BLaER1 treated with 17β-estradiol and CSF1 and Interleukin-3, amounts not matched to agents 10 nM and 100 nM (cell line): Measurements from ENCODE around the gene TFF2.

ENCODE experiments used
- H3K27ac ChIP-seq, 11 experiments: shearing (Covaris generic); formaldehyde crosslinking; 2 replicates each; pipeline ENCODE4 v1.8.1; 2022
- H3K27me3 ChIP-seq, 11 experiments: shearing (Covaris generic); formaldehyde crosslinking; 2 replicates each; pipeline ENCODE4 v1.8.1; 2022
- H3K36me3 ChIP-seq, 11 experiments: shearing (Covaris generic); formaldehyde crosslinking; 2 replicates each; pipeline ENCODE4 v1.8.1; 2022
- H3K4me1 ChIP-seq, 10 experiments: shearing (Covaris generic); formaldehyde crosslinking; 2 replicates each; pipeline ENCODE4 v1.8.1; 2022
- H3K4me2 ChIP-seq, 11 experiments: shearing (Covaris generic); formaldehyde crosslinking; 2 replicates each; pipeline ENCODE4 v1.8.1; 2022
- H3K4me3 ChIP-seq, 10 experiments: shearing (Covaris generic); formaldehyde crosslinking; 2 replicates each; pipeline ENCODE4 v1.8.1; 2022
- H3K9ac ChIP-seq, 11 experiments: shearing (Covaris generic); formaldehyde crosslinking; 2 replicates each; pipeline ENCODE4 v1.8.1; 2022
- H3K9me3 ChIP-seq, 11 experiments: shearing (Covaris generic); formaldehyde crosslinking; replicated peaks in 1 of 11; 2 replicates each; pipeline ENCODE4 v1.8.1; 2022
- H4K20me1 ChIP-seq, 11 experiments: shearing (Covaris generic); formaldehyde crosslinking; 2 replicates each; pipeline ENCODE4 v1.8.1; 2022
- Cebpa-rat ChIP-seq, 11 experiments: shearing (Covaris generic); IDR thresholded peaks; 2 replicates each; pipeline ENCODE4 v1.8.1; 2022

The TFF2 gene

DNA sequence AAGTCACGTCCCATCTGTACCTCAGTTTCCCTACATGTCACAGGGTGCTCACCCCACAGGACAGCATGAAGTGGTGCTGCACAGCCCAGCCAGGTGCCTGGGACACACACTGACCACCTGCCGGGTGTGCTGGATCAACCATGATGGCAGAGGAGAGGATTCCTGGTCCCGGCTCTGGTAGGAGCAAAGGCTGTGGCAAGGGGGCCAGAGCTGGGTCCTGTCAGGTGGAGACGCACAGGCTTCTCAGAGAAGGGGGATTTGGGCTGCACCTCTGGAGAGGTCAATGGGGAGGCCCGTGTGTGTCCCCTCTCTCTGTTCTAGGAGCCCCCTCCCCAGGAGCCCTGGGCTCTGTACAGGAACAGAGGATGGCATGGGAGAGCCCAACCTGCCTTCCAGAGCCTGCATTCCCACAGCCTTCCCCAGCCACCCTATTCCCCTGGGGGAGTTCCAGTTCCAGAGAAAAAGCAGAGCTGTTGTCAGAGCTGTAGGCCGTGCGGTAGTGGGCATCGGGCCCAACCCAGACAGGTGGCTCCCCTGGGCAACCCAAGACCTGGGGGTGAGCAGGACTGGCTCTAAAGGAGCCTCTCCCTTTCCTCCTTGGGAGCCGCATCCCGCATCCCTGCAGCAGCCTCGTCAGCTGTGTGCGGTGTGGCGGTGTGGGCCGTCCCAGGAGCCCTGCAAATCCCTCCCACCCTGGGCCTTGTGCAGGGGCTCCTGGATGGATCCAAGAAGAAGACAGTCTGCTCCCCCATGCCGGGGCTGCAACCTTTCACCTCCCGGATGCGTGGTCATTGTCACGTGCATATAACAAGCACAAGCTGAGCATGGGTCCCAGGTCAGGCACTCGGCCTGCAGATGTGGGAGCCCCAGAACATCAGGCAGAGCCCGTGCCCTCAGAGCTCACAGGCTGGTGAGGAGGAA lies 32.7 kb downstream of the TFF2 start:
- TF ChIP-seq Cebpa-rat (IDR thresholded peaks at IDR 0.05) = no peak
- Histone ChIP-seq H3K4me2 (peak overlapping the region; percentile 10 to 94 (median 84); a peak in 19 of 22 replicates), H3K4me3 (no peak overlapping the region), H3K27me3 (peaks cover 0 to 13% (median 0%) of the 10 kb centered on the region in 11 experiments; a peak in 6 of 22 replicates), H3K9me3 (no peaks in the 10 kb centered on the region), H3K27ac (peak overlapping the region in 5 of 11 experiments; percentile 23 to 85 (median 83); a peak in 9 of 22 replicates), H3K9ac (peak overlapping the region in 3 of 11 experiments; percentile 69 to 75 (median 72); a peak in 4 of 22 replicates), H3K36me3 (no peaks in the 10 kb centered on the region), H3K4me1 (peaks cover 25 to 84% (median 72%) of the 10 kb centered on the region in 10 experiments), H4K20me1 (no peaks in the 10 kb centered on the region; a peak in 1 of 22 replicates)

DNA sequence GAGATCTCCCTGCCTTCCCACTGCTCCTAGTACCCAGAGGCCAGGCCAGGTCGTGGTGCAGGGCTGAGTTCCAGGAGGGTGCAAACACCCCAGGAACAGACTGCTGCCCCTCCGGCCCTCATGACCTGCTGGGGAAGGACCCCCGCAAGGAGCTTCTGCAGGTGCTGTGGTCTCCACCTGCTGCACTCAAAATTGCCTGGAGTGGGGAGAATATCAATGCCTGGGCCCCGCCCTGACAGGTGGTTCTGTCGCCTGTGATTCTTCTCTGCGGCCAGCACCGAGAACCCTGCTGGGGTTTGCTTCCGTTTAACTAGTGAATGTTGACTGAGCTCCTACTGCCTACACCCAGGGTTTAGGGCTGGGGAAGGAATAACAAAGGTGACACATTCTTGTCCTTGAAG lies 33.5 kb downstream of the TFF2 start:
- peak overlapping the region in 10 of 11 experiments; percentile 12 to 94 (median 85); a peak in 18 of 22 replicates for H3K4me2 ChIP-seq
- H3K27me3 ChIP-seq = peaks cover 0 to 20% (median 0%) of the 10 kb centered on the region in 11 experiments; a peak in 7 of 22 replicates
- peaks cover 25 to 91% (median 79%) of the 10 kb centered on the region in 10 experiments for H3K4me1 ChIP-seq
- no peaks in the 10 kb centered on the region; a peak in 1 of 22 replicates for H4K20me1 ChIP-seq
- TF ChIP-seq Cebpa-rat (IDR thresholded peaks at IDR 0.05) = no peak
- H3K9ac ChIP-seq = peak overlapping the region in 3 of 11 experiments; percentile 27 to 69 (median 41); a peak in 3 of 22 replicates
- no peaks in the 10 kb centered on the region for H3K36me3 ChIP-seq
- no peaks in the 10 kb centered on the region for H3K9me3 ChIP-seq
- no peak overlapping the region for H3K4me3 ChIP-seq
- peak overlapping the region in 4 of 11 experiments; percentile 76 to 85 (median 84); a peak in 6 of 22 replicates for H3K27ac ChIP-seq

DNA sequence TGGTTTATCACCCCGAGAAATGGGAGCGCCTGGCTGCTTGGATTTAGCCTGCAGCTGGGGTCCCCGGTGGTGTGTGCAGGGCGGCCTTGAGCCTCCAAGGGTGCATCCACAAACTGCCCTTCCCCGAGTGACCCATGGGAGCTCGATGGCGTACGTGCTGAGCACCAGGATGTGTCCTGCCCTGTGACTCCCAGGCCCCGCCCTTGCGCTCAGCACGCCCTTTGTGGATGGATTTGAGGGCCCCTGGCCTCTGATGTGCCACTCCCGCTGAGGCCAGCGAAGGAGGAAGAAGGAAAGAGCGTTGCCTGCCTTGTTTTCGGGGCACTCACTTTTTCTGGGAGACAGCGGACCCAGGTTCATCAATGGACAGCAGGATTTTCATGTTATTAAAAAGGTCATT lies 33.9 kb downstream of the TFF2 start:
- H3K4me2 ChIP-seq = peak overlapping the region in 9 of 11 experiments; percentile 75 to 94 (median 86); a peak in 18 of 22 replicates
- no peaks in the 10 kb centered on the region for H3K36me3 ChIP-seq
- H3K27me3 ChIP-seq = peaks cover 0 to 25% (median 0%) of the 10 kb centered on the region in 11 experiments; a peak in 7 of 22 replicates
- no peaks in the 10 kb centered on the region for H3K9me3 ChIP-seq
- no peak overlapping the region for H3K4me3 ChIP-seq
- TF ChIP-seq Cebpa-rat (IDR thresholded peaks at IDR 0.05) = no peak
- peaks cover 25 to 95% (median 84%) of the 10 kb centered on the region in 10 experiments for H3K4me1 ChIP-seq
- H4K20me1 ChIP-seq = no peaks in the 10 kb centered on the region; a peak in 1 of 22 replicates
- H3K9ac ChIP-seq = peak overlapping the region in 3 of 11 experiments; percentile 27 to 69 (median 41); a peak in 5 of 22 replicates
- H3K27ac ChIP-seq = peak overlapping the region in 3 of 11 experiments; percentile 83 to 85 (median 85); a peak in 7 of 22 replicates

DNA sequence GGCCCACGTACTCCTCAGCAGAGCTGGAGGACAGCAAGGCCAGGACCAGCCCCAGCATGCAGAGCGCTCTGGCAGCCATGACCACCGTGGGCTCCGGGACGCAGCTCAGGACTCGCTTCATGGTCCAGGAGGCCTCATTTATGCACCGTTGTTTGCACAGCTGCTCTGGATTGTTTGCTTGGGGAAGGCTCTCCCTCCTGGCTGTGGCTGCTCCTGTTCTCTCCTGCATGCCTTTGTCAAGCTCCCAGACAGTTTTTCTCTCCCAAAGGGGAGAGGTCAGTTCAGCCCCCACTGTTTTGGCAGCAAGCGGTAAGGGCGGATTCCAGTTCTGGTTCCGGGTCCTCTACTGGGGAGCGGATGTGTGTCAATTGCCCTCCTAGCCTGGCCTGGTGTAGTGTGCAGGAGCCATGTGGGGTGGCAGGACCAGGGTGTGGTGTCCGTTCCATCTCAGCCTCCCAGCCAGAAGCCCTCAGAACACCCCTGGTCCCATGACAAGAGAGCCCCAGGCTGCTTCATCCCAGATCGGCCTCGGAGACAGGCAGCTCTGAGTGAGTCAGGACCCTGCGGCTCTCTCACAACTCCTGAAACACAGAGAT lies 35.4 kb downstream of the TFF2 start, which contains the start of gene TFF3:
TFF3 (minus strand) TSS at position 114 of the 596 bp plus-strand sequence; CDS start at position 79, 35 bp downstream.
- Histone ChIP-seq H3K36me3 (no peaks in the 10 kb centered on the region), H3K27me3 (peaks cover 0 to 26% (median 0%) of the 10 kb centered on the region in 11 experiments; a peak in 7 of 22 replicates), H3K9me3 (no peaks in the 10 kb centered on the region), H4K20me1 (no peaks in the 10 kb centered on the region; a peak in 1 of 22 replicates), H3K4me2 (peak within 1 kb of the TSS in 8 of 11 experiments; percentile 75 to 94 (median 83); a peak in 15 of 22 replicates), H3K4me1 (peaks cover 25 to 98% (median 87%) of the 10 kb centered on the region in 10 experiments), H3K9ac (peak within 1 kb of the TSS in 4 of 11 experiments; percentile 19 to 69 (median 45); a peak in 4 of 22 replicates), H3K27ac (peak within 1 kb of the TSS in 4 of 11 experiments; percentile 65 to 85 (median 75); a peak in 6 of 22 replicates), H3K4me3 (no peak within 1 kb of the TSS)
- TF ChIP-seq Cebpa-rat (IDR thresholded peaks at IDR 0.05) = no peak

DNA sequence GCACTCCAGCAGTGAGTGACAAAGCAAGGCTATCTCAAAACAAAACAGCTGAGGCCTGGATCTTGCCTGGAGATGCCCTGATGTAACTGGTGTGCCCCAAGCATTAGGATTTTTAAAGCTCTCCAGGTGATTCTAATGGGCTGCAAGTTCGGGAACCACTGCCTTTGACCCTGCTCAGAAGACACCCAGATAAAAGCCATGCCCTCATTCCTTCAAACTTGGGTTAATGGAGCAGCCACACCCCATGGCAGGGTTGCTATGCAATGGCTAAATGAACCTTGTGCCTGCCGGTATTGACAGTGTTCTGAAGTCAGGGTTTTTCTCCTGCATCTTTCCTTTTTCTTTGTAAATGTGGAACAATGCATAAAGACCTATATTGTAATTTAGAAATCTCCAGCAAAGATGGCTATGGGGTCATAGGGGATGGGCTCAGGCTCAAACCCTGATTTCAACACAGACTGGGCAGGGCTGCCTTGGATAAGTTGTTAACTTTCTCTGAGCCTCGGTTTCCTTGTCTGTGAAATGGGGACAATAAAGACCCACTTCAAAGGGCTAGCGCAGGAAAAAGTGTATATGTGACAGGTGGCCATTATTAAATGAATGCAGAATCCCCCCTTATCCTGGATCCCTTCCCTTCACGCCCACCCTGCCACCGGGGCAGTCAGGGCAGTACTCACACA lies 36.0 kb downstream of the TFF2 start:
- H3K4me3 ChIP-seq = no peak overlapping the region
- H3K27ac ChIP-seq = peak overlapping the region in 4 of 11 experiments; percentile 29 to 68 (median 66); a peak in 5 of 22 replicates
- peak overlapping the region in 8 of 11 experiments; percentile 1 to 85 (median 80); a peak in 15 of 22 replicates for H3K4me2 ChIP-seq
- peaks cover 24 to 98% (median 87%) of the 10 kb centered on the region in 10 experiments for H3K4me1 ChIP-seq
- no peaks in the 10 kb centered on the region for H3K36me3 ChIP-seq
- no peaks in the 10 kb centered on the region for H3K9me3 ChIP-seq
- H3K9ac ChIP-seq = 0 out of 22 replicates have a peak overlapping the region, but pooled peaks of 1 of the 11 experiments have one; percentile 18
- no peak for TF ChIP-seq Cebpa-rat (IDR thresholded peaks at IDR 0.05)
- no peaks in the 10 kb centered on the region; a peak in 1 of 22 replicates for H4K20me1 ChIP-seq
- peaks cover 0 to 29% (median 0%) of the 10 kb centered on the region in 11 experiments; a peak in 7 of 22 replicates for H3K27me3 ChIP-seq

DNA sequence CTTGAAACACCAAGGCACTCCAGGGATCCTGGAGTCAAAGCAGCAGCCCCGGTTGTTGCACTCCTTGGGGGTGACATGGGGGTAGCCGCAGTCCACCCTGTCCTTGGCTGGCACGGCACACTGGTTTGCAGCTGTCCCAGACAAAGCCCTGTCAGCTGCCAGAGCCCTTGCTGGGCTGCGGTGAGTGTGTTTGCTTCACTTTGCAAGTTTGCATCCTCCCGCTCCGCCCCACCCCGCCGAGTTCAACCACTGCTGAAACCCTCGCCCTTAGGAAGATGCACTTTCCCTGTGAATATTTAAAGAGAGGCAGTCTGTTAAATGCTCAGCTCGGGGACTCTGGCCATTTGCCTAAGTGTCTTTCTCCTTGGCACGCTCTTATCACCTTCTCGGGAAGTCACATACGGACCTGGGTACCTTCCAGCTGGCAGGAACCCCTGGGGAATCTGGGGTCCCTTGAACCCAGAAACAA lies 37.3 kb downstream of the TFF2 start:
- no peaks in the 10 kb centered on the region; a peak in 1 of 22 replicates for H4K20me1 ChIP-seq
- peak overlapping the region in 4 of 11 experiments; percentile 65 to 68 (median 67); a peak in 10 of 22 replicates for H3K27ac ChIP-seq
- H3K4me2 ChIP-seq = peak overlapping the region; percentile 15 to 85 (median 79)
- H3K9me3 ChIP-seq = no peaks in the 10 kb centered on the region
- peaks cover 26 to 98% (median 87%) of the 10 kb centered on the region in 10 experiments for H3K4me1 ChIP-seq
- no peak overlapping the region for H3K4me3 ChIP-seq
- peaks cover 0 to 29% (median 0%) of the 10 kb centered on the region in 11 experiments; a peak in 7 of 22 replicates for H3K27me3 ChIP-seq
- H3K36me3 ChIP-seq = no peaks in the 10 kb centered on the region
- peak overlapping the region in 5 of 11 experiments; percentile 15 to 66 (median 60); a peak in 10 of 22 replicates for H3K9ac ChIP-seq
- TF ChIP-seq Cebpa-rat (IDR thresholded peaks at IDR 0.05) = peak in 3 of 11 experiments; percentile 42 to 78 (median 77); a peak in 4 of 22 replicates

DNA sequence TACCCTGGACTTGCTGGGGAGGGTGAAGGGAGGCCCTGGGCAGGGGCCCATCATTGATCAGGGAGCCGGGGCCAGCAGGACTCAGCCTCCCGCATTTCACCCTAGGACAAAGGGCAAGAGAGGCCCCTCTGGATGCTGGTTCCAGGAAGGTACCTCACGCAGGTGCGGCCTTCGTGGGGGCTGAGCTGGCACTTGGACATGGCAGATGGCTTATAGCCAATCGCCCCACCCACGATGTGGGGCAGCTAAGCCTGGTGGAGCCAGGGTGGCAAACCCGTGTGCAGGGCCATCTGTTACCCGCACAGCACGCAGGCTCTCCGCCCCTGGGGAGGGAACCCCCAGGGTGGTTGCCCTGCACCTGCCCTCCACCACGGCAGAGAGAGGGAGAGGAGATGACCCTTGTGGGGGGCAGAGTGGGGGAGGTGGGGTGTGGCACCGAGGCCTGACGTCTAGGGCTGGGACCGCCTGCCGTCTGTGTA lies 38.1 kb downstream of the TFF2 start:
- H3K36me3 ChIP-seq = no peaks in the 10 kb centered on the region
- peaks cover 0 to 29% (median 0%) of the 10 kb centered on the region in 11 experiments; a peak in 7 of 22 replicates for H3K27me3 ChIP-seq
- peaks cover 33 to 98% (median 87%) of the 10 kb centered on the region in 10 experiments for H3K4me1 ChIP-seq
- H3K9ac ChIP-seq = peak overlapping the region in 4 of 11 experiments; percentile 54 to 66 (median 62); a peak in 6 of 22 replicates
- peak overlapping the region in 10 of 11 experiments; percentile 15 to 85 (median 80); a peak in 18 of 22 replicates for H3K4me2 ChIP-seq
- TF ChIP-seq Cebpa-rat (IDR thresholded peaks at IDR 0.05) = no peak
- no peaks in the 10 kb centered on the region; a peak in 1 of 22 replicates for H4K20me1 ChIP-seq
- H3K9me3 ChIP-seq = no peaks in the 10 kb centered on the region
- no peak overlapping the region for H3K4me3 ChIP-seq
- peak overlapping the region in 4 of 11 experiments; percentile 54 to 68 (median 66); a peak in 5 of 22 replicates for H3K27ac ChIP-seq
